Fibroblast of mammary gland (primary cell): Measurements from ENCODE around the gene DDX19B.
"Not testable (repeated sequence)": the region's sequence is repeated elsewhere in the genome, so short reads cannot be mapped to it uniquely, and the experiment has no call there.

ENCODE experiments used
- DNase-seq: peaks from one replicate; pipeline ENCODE4 v3.0.0-alpha.2; 2010; ENCODE audit warnings: low read depth
- H3K4me3 ChIP-seq: 2 replicates; pipeline ENCODE4 v1.5.1; 2011; ENCODE audit warnings: low read depth, mild to moderate bottlenecking, low read length, moderate library complexity; ENCODE audit not compliant: control insufficient read depth
- TF ChIP-seq, protein P1 (sequence below): conservative IDR thresholded peaks from 2 replicates; pipeline ENCODE4 v1.5.1; 2011; ENCODE audit warnings: low read depth, low read length, inconsistent platforms; ENCODE audit not compliant: control insufficient read depth, insufficient read depth

Gene DDX19B

GRCh38 chr16:70298988-70299938 is at the start of gene DDX19B:
Gene DDX19B, plus strand, starts transcription at chr16:70299186. Its CDS starts 112 bp downstream, at chr16:70299298.
- peak; percentile 70 for DNase-seq
- TF ChIP-seq, protein P1, sequence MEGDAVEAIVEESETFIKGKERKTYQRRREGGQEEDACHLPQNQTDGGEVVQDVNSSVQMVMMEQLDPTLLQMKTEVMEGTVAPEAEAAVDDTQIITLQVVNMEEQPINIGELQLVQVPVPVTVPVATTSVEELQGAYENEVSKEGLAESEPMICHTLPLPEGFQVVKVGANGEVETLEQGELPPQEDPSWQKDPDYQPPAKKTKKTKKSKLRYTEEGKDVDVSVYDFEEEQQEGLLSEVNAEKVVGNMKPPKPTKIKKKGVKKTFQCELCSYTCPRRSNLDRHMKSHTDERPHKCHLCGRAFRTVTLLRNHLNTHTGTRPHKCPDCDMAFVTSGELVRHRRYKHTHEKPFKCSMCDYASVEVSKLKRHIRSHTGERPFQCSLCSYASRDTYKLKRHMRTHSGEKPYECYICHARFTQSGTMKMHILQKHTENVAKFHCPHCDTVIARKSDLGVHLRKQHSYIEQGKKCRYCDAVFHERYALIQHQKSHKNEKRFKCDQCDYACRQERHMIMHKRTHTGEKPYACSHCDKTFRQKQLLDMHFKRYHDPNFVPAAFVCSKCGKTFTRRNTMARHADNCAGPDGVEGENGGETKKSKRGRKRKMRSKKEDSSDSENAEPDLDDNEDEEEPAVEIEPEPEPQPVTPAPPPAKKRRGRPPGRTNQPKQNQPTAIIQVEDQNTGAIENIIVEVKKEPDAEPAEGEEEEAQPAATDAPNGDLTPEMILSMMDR: no peak
- H3K4me3 ChIP-seq: peak within 1 kb of the TSS; percentile 81

- not testable (repeated sequence) for DNase-seq
- peak overlapping the region; percentile 34 for H3K4me3 ChIP-seq
Observed at GRCh38 chr16:70249697-70250096, 49.3 kb upstream of the DDX19B start.

DNA sequence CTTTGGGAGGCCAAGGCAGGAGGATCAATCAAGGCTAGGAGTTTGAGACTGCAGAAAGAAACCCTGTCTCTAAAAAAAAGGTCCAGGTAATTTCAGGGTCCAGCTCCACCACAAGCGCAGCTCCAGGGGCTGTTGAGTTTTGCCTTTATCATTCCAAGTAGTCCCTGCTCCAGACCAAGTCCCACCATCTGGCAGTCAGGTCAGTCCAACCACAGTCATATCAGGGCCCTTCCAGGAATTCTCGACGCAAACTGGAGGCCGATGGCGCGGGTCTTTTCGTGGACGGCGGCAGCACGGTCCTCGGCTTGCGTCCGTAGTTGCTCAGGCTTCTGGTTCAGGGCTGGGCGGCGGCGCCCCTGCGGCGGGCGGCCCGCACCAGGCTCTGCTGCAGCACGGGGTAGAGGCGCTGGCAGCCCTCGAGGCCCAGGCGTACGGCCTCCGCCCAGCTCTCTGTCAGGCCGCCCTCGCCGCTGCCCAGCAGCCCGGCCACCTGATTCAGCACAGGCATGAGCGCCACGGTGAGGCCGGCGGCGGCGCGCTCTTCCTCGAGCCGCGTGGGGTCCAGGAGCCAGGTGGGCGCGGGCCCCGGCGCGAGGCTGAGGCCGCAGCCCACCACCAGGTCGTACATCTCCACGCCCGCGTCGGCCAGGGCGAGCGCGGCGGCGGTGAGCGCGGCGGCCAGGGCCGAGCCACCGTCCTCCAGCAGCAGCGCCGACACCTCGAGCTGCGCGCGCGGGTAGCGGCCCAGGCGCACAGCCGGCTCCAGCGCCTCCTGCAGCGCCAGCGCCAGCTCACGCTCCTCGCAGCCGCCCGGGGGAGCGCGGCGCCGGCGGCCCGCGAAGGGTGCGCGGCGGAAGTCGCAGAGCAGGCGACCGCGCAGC is 48.0 kb upstream of the DDX19B start:
- peak overlapping the region; percentile 59 for H3K4me3 ChIP-seq
- peak; percentile 36 for DNase-seq
- TF ChIP-seq, protein P1: no peak

DNA sequence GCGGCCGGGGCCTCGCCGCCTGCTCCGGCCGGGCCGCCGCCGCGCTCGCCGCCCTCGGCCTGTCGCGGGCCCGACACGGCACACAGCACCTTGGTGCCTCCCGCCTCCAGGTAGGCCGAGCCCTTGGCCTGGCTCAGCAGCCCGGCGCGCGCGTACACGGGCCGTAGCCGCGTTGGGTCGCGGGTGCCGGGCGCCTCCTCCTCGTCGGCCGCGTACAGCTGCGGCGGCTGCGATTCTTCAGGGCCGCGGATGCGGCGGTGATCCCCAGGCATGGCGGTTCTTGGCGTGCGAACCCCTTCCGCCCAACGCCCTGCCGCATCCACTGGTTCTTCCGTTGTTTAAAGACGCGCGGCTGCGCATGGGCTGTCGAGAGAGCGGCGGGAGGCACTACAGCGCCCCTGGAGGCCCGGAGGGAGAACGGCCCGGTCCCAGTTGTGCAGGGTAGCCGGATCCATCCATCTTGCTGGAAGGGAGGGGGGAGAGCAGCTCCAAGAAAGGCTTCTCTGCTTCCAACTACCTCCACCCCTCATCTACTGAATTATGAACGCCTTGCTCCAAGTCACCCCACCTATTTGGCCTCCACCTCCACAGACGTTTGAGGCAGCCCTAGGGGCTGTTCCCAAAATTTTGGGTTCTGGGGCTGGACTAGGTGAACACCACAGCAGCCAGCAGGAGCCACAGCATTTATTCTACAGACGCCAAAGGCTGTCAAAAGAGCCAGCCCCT is 47.2 kb upstream of the DDX19B start, which contains the start of gene EXOSC6:
Gene EXOSC6, minus strand, starts transcription at position 312 of the 726 bp plus-strand sequence. Its CDS starts 40 bp downstream, at position 272.
- H3K4me3 ChIP-seq: peak within 1 kb of the TSS; percentile 59
- TF ChIP-seq, protein P1: peak; percentile 76
- DNase-seq: peak; percentile 89

DNA sequence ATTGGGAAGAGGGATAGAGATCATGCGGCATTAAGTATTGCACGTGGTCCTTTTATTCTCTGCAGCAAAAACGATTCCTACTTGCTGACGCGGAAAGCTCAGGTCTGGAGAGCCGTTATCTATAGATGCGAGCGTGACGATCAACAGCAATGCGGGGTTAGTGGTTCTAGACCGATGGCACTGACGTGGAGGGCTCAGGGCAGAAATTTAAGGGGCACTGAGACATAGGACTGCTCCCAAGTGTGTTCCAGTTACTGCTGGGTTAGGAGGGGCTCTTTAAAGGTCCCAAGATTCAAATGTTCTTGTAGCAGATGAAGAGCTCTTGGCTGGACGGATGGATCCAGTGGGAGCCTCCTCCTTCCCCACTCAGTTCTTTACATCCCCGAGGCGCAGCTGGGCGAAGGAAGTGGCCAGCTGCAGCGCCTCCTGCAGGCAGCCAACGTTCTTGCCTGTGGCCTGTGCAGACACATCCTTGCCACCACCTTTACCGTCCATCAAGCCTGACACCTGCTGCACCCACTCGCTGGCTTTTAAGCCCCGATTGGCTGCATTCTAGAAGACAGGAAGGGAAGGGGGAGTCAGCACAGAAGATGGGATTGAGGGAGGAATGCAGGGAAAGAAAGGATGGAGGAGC is 46.5 kb upstream of the DDX19B start:
- DNase-seq: peak; percentile 28
- no peak overlapping the region for H3K4me3 ChIP-seq
- TF ChIP-seq, protein P1: peak; percentile 49

GRCh38 chr16:70253291-70254106 is 45.5 kb upstream of the DDX19B start:
- DNase-seq: peak; percentile 58
- TF ChIP-seq, protein P1: peak; percentile 55
- H3K4me3 ChIP-seq: no peak overlapping the region
